Right atrium auricular region (tissue), 2 donors: Measurements from ENCODE around the gene DPP6. TPM values are rescaled to one million over a fixed set of nuclear protein-coding genes. Genes with fewer than 3 reads are reported as not detected.

Source experiments
- DNase-seq: peaks from one replicate; pipeline ENCODE4 v3.0.0-alpha.2; 2019; ENCODE audit warnings: low spot score
- H3K27ac ChIP-seq, 2 donors: fragments of 200-600 bp; sonication (generic); 1 replicate in 1 of 2; 2 replicates in 1 of 2; pipeline ENCODE4 v1.5.1; 2016 to 2019
- H3K27me3 ChIP-seq, 2 donors: fragments of 200-600 bp; sonication (generic); one replicate each; pipeline versions ENCODE4 v1.5.1 to v1.6.0; 2017 to 2019
- H3K36me3 ChIP-seq: fragments of 200-600 bp; sonication (generic); one replicate; pipeline ENCODE4 v1.5.1; 2016
- H3K4me1 ChIP-seq, 2 donors: fragments of 200-600 bp; sonication (generic); one replicate each; pipeline versions ENCODE4 v1.5.1 to v1.6.0; 2017 to 2019
- H3K4me3 ChIP-seq, 2 donors: fragments of 200-600 bp; sonication (generic); 1 replicate in 1 of 2; 2 replicates in 1 of 2; pipeline ENCODE4 v1.5.1; 2017 to 2019; ENCODE audit warnings: mild to moderate bottlenecking in 1 of 2, moderate library complexity in 1 of 2
- H3K9me3 ChIP-seq, 2 donors: fragments of 200-600 bp; sonication (generic); one replicate each; pipeline ENCODE4 v1.5.1; 2019
- CTCF ChIP-seq, 2 donors: fragments of 200-600 bp; sonication (generic); IDR thresholded peaks; one replicate each; pipeline ENCODE4 v1.5.1; 2019; ENCODE audit warnings: antibody characterized with exemption in 2 of 2
- total RNA-seq, 2 donors: library from RNA; depleted of rRNA; stranded (reverse); fragments of >200 nt; gene quantifications; one replicate each; pipeline ENCODE4 v1.1.0, GENCODE V29; 2016

DPP6 gene
- total RNA-seq, 2 donors from 2014 or later = 0.35 to 0.85 TPM

GRCh38 chr7:154429666-154430404 is 377.6 kb downstream of the DPP6 start:
- Histone ChIP-seq H3K4me1 (no peaks in the 10 kb centered on the region), H3K36me3 (no peaks in the 10 kb centered on the region), H3K27ac (no peak overlapping the region), H3K9me3 (no peaks in the 10 kb centered on the region), H3K4me3 (no peak overlapping the region), H3K27me3 (no peaks in the 10 kb centered on the region)
- TF ChIP-seq CTCF (IDR thresholded peaks at IDR 0.05) = no peak
- DNase-seq = no peak

- Histone ChIP-seq H3K4me1 (no peaks in the 10 kb centered on the region), H3K9me3 (no peaks in the 10 kb centered on the region), H3K27me3 (no peaks in the 10 kb centered on the region), H3K27ac (no peak overlapping the region), H3K36me3 (no peaks in the 10 kb centered on the region), H3K4me3 (no peak overlapping the region)
- DNase-seq = no peak
- TF ChIP-seq CTCF (IDR thresholded peaks at IDR 0.05) = no peak
These were observed 378.4 kb downstream of the DPP6 start for GRCh38 chr7:154430640-154431039.

- TF ChIP-seq CTCF (IDR thresholded peaks at IDR 0.05) = no peak
- Histone ChIP-seq H3K27ac (no peak overlapping the region), H3K4me3 (no peak overlapping the region)
These were observed 378.8 kb downstream of the DPP6 start for GRCh38 chr7:154431045-154431444.

GRCh38 chr7:154433632-154434598 is 381.7 kb downstream of the DPP6 start:
- Histone ChIP-seq H3K4me1 (no peaks in the 10 kb centered on the region), H3K27me3 (no peaks in the 10 kb centered on the region), H3K9me3 (no peaks in the 10 kb centered on the region), H3K4me3 (no peak overlapping the region), H3K36me3 (no peaks in the 10 kb centered on the region), H3K27ac (no peak overlapping the region)
- no peak for DNase-seq
- no peak for TF ChIP-seq CTCF (IDR thresholded peaks at IDR 0.05)

More at GRCh38 chr7:154431045-154431444, 378.8 kb downstream of the DPP6 start:
- no peaks in the 10 kb centered on the region for H3K9me3 ChIP-seq
- DNase-seq = no peak
- H3K4me1 ChIP-seq = no peaks in the 10 kb centered on the region
- H3K36me3 ChIP-seq = no peaks in the 10 kb centered on the region
- no peaks in the 10 kb centered on the region for H3K27me3 ChIP-seq

GRCh38 chr7:154436560-154436959 is 384.4 kb downstream of the DPP6 start:
- TF ChIP-seq CTCF (IDR thresholded peaks at IDR 0.05) = no peak
- no peak for DNase-seq
- no peak overlapping the region for H3K27ac ChIP-seq
- H3K4me1 ChIP-seq = no peaks in the 10 kb centered on the region
- H3K9me3 ChIP-seq = no peaks in the 10 kb centered on the region
- H3K36me3 ChIP-seq = no peaks in the 10 kb centered on the region
- H3K27me3 ChIP-seq = no peaks in the 10 kb centered on the region
- H3K4me3 ChIP-seq = no peak overlapping the region
